Hair follicle dermal papilla cell (primary cell): Measurements from ENCODE around the gene HOXC11. TPM values are rescaled to one million over a fixed set of nuclear protein-coding genes. Genes with fewer than 3 reads are reported as not detected.

Source experiments
- small RNA-seq: library from RNA; depleted of rRNA; stranded (forward); fragments of <200 nt; gene quantifications from one replicate; pipeline ENCODE3, GENCODE V24; 2012
- total RNA-seq: library from RNA; depleted of rRNA; stranded (reverse); fragments of >200 nt; gene quantifications from 2 replicates; pipeline ENCODE4 v1.2.3, GENCODE V29; 2012

The HOXC11 gene
- total RNA-seq, result not detected in 2 replicates

DNA sequence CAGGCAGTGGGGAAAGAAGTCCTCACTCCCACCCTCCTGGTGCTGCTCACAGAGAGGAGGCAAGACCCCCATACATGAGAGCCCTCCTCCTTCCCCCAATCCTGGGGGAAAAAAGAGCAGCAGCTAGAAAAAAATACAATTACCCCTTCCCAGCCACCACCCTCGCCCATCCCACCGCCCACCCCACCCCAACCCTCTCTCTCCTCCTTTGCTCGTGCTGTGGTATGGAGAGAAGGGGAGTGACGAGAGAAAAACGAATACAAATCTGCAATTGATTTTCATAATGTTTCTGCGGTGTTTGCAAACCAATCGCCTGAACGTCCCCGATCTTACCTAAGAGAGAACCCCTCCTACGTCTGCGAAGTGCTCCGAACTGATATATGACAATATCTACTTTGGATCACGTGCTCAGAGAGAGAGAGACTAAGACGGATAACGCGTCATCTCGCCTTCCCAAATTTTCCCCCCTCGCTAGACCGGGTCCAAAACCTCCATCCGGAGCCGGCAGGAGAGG lies at the start of gene HOXC11:
Gene HOXC11 (plus strand): TSS at position 405 of the 514 bp plus-strand sequence. CDS start 116 bp downstream, outside the sequence.

DNA sequence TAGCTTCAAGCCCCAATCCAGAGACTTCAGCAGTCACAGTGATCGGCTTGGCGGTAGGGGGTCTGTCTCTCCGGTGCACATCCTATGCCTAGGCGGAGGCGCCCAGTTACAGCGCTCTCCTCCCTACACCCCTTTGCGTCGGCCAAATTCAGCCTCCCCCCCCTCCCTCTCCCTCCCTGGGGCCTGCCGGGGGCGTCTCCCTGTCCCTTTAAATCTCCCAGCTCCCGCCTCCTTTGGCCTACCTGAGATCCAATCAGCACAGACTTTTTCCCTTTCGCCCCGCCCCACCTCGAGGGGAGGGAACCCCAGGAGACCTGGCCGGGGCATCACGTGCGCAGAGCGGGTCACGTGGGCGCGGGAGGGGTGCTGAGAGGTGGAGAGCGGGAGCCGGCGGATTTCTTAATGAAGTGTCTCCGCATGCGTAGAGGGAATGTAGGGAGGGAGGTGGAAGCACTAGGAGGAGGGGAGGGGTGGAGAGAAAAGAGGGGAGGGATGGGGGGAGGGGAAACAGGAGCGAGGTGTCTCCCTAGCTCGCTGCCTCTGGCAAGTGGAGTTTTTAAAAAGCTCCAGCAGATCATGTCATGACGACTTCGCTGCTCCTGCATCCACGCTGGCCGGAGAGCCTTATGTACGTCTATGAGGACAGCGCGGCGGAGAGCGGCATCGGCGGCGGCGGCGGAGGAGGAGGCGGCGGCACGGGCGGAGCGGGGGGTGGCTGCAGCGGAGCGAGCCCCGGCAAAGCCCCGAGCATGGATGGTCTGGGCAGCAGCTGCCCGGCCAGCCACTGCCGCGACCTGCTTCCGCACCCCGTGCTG lies 34.4 kb upstream of the HOXC11 start, which contains the start of gene HOXC13:
Gene HOXC13 (plus strand): TSS at position 506 of the 815 bp plus-strand sequence. CDS start 76 bp downstream, at position 582.

DNA sequence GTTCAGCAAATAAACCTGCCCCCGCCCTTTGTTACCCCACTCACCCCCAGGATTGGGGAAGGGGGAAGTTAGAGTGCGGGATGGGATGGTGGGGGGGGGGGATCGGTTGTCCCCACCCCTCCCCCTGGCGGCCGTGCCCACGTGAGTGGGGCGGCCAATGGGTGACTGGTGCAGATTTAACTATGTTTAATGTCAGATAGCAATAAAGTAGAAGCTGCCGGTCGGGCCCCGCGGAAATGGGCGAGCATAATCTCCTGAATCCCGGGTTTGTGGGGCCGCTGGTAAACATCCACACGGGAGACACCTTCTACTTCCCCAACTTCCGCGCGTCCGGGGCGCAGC lies 18.3 kb upstream of the HOXC11 start, which contains the start of gene HOXC12:
Gene HOXC12 (plus strand): TSS at position 210 of the 342 bp plus-strand sequence. CDS start 27 bp downstream, at position 237.

DNA sequence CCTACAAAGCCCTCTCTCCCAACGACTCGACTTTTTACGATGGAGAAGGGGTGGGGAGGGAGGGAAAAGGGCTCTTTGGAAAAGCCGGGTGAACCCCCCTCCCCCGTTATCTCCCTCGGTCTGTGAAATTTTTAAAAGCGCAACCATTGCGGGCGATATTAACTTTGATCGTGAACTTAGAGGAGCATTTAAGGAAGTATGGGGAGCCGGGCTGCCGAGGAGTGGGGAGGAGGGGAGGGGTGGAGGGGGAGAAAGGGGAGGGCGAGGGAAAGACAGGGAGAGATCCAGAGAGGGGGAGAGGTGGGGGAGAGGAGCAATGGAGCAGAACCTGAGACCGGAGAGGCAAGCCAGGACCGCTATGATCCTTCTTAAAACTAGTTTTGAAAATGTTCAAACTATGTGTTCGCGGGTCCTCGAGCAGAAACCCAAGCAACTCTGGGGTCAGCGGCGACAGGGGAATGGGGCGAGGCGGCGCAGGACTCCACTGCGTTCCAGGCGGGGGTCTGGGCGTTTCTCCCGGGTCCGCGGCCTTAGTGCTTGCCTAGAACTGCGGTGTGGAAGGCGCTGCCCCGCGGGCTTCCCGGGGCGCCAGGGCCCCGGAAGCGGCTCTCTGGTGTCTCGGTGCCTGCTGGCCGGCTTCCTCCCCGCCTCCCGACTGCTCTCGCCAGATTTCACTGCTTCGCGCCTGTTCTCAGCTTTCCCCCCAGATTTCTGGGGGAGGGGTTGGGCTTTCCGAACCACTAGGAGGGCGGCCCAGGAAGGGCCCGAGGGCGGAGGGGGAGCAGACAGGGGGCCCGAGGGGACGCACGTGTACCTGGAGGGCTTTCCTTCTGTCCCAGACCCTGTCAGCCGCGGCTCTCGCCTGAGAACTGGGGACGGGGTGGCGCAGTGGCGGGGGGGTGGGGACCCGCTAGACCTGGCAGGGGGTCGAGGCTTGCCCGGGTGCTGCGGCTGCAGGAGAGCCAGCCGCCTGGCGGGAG lies 1.4 kb downstream of the HOXC11 start, which contains the start of gene HOTAIR:
Gene HOTAIR (minus strand): TSS at position 871 of the 980 bp plus-strand sequence.

DNA sequence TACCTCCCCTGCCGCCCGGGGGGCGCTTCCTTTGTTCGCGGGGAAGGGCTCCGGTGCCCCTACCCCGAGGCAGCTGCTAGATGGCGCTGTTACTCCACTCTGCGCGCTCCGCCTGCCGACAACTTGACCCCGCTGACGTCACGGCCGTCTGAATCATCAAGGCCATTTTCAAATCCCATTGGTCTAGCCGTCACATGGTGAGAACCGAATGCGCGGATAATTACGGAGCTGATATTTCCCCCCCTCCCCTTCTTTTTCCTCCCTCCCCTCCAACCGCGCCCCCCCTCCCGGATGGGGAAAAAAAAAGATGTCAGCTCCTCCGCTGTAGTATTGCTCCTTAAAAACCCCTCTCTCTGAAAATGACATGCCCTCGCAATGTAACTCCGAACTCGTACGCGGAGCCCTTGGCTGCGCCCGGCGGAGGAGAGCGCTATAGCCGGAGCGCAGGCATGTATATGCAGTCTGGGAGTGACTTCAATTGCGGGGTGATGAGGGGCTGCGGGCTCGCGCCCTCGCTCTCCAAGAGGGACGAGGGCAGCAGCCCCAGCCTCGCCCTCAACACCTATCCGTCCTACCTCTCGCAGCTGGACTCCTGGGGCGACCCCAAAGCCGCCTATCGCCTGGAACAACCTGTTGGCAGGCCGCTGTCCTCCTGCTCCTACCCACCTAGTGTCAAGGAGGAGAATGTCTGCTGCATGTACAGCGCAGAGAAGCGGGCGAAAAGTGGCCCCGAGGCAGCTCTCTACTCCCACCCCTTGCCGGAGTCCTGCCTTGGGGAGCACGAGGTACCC lies 12.2 kb downstream of the HOXC11 start, which contains the start of gene HOXC10:
Gene HOXC10 (plus strand): TSS at position 246 of the 791 bp plus-strand sequence. CDS start 114 bp downstream, at position 360.

DNA sequence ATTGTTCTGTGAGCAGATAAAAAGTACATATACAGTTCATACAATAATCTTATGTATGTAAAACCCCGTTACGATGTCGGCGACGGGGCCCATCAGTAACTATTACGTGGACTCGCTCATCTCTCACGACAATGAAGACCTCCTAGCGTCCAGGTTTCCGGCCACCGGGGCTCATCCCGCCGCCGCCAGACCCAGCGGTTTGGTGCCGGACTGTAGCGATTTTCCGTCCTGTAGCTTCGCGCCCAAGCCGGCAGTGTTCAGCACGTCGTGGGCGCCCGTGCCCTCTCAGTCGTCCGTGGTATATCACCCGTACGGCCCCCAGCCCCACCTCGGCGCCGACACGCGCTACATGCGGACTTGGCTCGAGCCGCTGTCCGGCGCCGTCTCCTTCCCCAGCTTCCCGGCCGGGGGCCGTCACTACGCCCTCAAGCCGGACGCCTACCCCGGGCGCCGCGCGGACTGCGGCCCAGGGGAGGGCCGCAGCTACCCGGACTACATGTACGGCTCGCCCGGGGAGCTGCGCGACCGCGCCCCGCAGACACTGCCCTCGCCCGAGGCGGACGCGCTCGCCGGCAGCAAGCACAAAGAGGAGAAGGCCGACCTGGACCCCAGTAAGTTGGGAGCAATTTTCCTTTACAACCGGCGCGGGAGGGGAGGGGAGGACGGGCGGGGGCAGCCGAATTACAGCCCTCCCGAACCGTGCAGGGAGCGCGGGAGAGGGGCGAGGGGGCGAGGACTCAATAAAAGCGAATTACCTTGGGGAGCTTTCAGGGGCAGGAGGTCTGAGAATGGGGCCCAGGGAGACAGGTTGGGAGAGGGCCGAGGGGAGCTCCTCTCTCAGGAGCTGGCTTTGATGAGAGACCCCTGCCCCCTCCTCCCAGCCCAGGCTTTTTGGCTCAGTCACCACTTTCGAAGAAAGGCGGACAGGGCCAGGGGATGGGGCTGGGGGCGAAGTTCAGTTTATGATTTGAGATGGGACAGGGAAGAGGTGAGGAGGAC lies 27.5 kb downstream of the HOXC11 start, which contains the start of gene HOXC9:
Gene HOXC9 (plus strand): TSS at position 46 of the 999 bp plus-strand sequence. CDS start 28 bp downstream, at position 74.

Small RNA genes lying within 50 kb of the gene (small RNA-seq; reads per million reads assigned to genes)
- not detected for gene AC012531.3
- gene AC012531.4, result not detected
- not detected for gene MIR196A2
- not detected for gene RF01905
- gene RF01906, result not detected

Other genes with a start within 250 kb of the HOXC11 start
- 138 and 149 TPM in 2 replicates for gene CALCOCO1, start 245.7 kb upstream of the HOXC11 start, total RNA-seq
- not detected in 2 replicates for gene CISTR, start 221.1 kb upstream of the HOXC11 start, total RNA-seq
- gene HOXC13, start 34.3 kb upstream of the HOXC11 start, total RNA-seq, result not detected in 2 replicates
- gene HOXC12, start 18.2 kb upstream of the HOXC11 start, total RNA-seq, result not detected in 2 replicates
- gene HOTAIR, start 1.8 kb downstream of the HOXC11 start, total RNA-seq, result 0.16 TPM in 1 of 2 replicates, not detected in the other
- gene HOXC10, start 12.0 kb downstream of the HOXC11 start, total RNA-seq, result 0.16 TPM in 1 of 2 replicates, not detected in the other
- not detected in 2 replicates for gene HOXC9, start 27.0 kb downstream of the HOXC11 start, total RNA-seq
- not detected in 2 replicates for gene HOXC8, start 35.9 kb downstream of the HOXC11 start, total RNA-seq
- gene HOXC6, start 55.3 kb downstream of the HOXC11 start, total RNA-seq, result 0.24 TPM in 1 of 2 replicates, not detected in the other
- gene HOXC5, start 59.9 kb downstream of the HOXC11 start, total RNA-seq, result 0.12 TPM in 1 of 2 replicates, not detected in the other
- gene HOXC4, start 80.7 kb downstream of the HOXC11 start, total RNA-seq, result 0.16 and 0.24 TPM in 2 replicates
- gene SMUG1, start 215.9 kb downstream of the HOXC11 start, total RNA-seq, result 19.6 and 25.0 TPM in 2 replicates